Hepatocyte (in vitro differentiated cells): ENCODE results near the gene CCRL2. TPM values are rescaled to one million over a fixed set of nuclear protein-coding genes. Genes with fewer than 3 reads are reported as not detected.

Experiments used
- DNase-seq: peaks from one replicate; pipeline ENCODE4 v3.0.0-alpha.2; 2016; ENCODE audit warnings: low spot score
- H2AFZ ChIP-seq: fragments of 200-600 bp; sonication (generic); 2 replicates; pipeline ENCODE4 v1.6.0; 2016; ENCODE audit warnings: antibody characterized with exemption, mild to moderate bottlenecking
- H3K27ac ChIP-seq: fragments of 200-600 bp; sonication (generic); 2 replicates; pipeline ENCODE4 v1.5.1; 2016; ENCODE audit warnings: mild to moderate bottlenecking
- H3K27me3 ChIP-seq: fragments of 200-600 bp; sonication (generic); 2 replicates; pipeline ENCODE4 v1.6.1; 2016
- H3K36me3 ChIP-seq: fragments of 200-600 bp; sonication (generic); replicated peaks from 2 replicates; pipeline ENCODE4 v1.5.1; 2016; ENCODE audit warnings: low read depth; ENCODE audit not compliant: insufficient read depth
- H3K4me1 ChIP-seq: fragments of 200-600 bp; sonication (generic); 2 replicates; pipeline ENCODE4 v1.5.1; 2016; ENCODE audit warnings: mild to moderate bottlenecking, moderate library complexity; ENCODE audit not compliant: insufficient read depth
- H3K4me2 ChIP-seq: fragments of 200-600 bp; sonication (generic); 2 replicates; pipeline ENCODE4 v1.6.0; 2016
- H3K4me3 ChIP-seq: fragments of 200-600 bp; sonication (generic); 2 replicates; pipeline ENCODE4 v1.5.1; 2016; ENCODE audit warnings: mild to moderate bottlenecking
- H3K79me2 ChIP-seq: fragments of 200-600 bp; sonication (generic); 2 replicates; pipeline ENCODE4 v1.6.0; 2017; ENCODE audit warnings: mild to moderate bottlenecking
- H3K9me2 ChIP-seq: fragments of 200-600 bp; sonication (generic); replicated peaks from 2 replicates; pipeline ENCODE4 v1.6.0; 2017; ENCODE audit warnings: mild to moderate bottlenecking; ENCODE audit not compliant: insufficient read depth
- H3K9me3 ChIP-seq: fragments of 200-600 bp; sonication (generic); 2 replicates; pipeline ENCODE4 v1.5.1; 2016; ENCODE audit warnings: low read depth, mild to moderate bottlenecking
- H4K20me1 ChIP-seq: fragments of 200-600 bp; sonication (generic); 2 replicates; pipeline ENCODE4 v1.6.0; 2016; ENCODE audit warnings: mild to moderate bottlenecking; ENCODE audit not compliant: insufficient read depth, poor library complexity, severe bottlenecking
- CTCF ChIP-seq: fragments of 200-600 bp; sonication (generic); IDR thresholded peaks from 2 replicates; pipeline ENCODE4 v1.5.1; 2016; ENCODE audit warnings: antibody characterized with exemption, mild to moderate bottlenecking; ENCODE audit not compliant: poor library complexity
- EZH2 ChIP-seq: fragments of 200-600 bp; sonication (generic); IDR thresholded peaks from 2 replicates; pipeline ENCODE4 v1.6.1; 2016; ENCODE audit warnings: antibody characterized with exemption, mild to moderate bottlenecking, borderline replicate concordance
- EZH2phosphoT487 ChIP-seq: fragments of 200-600 bp; sonication (generic); IDR thresholded peaks from one replicate; pipeline ENCODE4 v1.6.1; 2018; ENCODE audit warnings: antibody characterized with exemption, mild to moderate bottlenecking, low read depth, moderate library complexity; ENCODE audit not compliant: unreplicated experiment, severe bottlenecking
- WGBS: methylation state at CpG from one replicate; pipeline ENCODE4 v1.1.6; 2016; ENCODE audit warnings: low lambda C conversion rate; ENCODE audit errors: missing lambda C conversion rate; 5-methylcytosine and 5-hydroxymethylcytosine counted together
- polyA plus RNA-seq: library from polyadenylated mRNA; unstranded; fragments of >200 nt; fragmentation: Nextera tagmentation; extraction: Ambion mirVana; gene quantifications from 2 replicates; pipeline ENCODE4 v1.2.1, GENCODE V29; 2016
- total RNA-seq: library from RNA; depleted of rRNA; stranded (reverse); fragments of >200 nt; gene quantifications from 2 replicates; pipeline ENCODE4 v1.2.3, GENCODE V29; 2014

CCRL2 gene
- total and polyA plus RNA-seq, 2 experiments from 2014 or later, result 1.5 to 4.0 TPM

GRCh38 chr3:46393011-46393410 lies 14.0 kb upstream of the CCRL2 start:
- H3K27me3 ChIP-seq, result peaks cover 15% of the 10 kb centered on the region
- DNase-seq, result no peak
- no peaks in the 10 kb centered on the region for H3K9me3 ChIP-seq
- no peaks in the 10 kb centered on the region for H3K9me2 ChIP-seq
- H3K4me1 ChIP-seq, result no peaks in the 10 kb centered on the region
- no peak overlapping the region for H2AFZ ChIP-seq
- no peaks in the 10 kb centered on the region for H3K36me3 ChIP-seq
- no peak overlapping the region for H3K27ac ChIP-seq
- H3K4me2 ChIP-seq, result no peak overlapping the region
- H4K20me1 ChIP-seq, result no peaks in the 10 kb centered on the region
- WGBS, result 70% methylated on average over 2 of the region's 2 CpGs
- no peak for TF ChIP-seq CTCF
- no peak for TF ChIP-seq EZH2phosphoT487
- no peak for TF ChIP-seq EZH2
- no peak overlapping the region for H3K4me3 ChIP-seq
- no peaks in the 10 kb centered on the region for H3K79me2 ChIP-seq

GRCh38 chr3:46393554-46394434 lies 13.3 kb upstream of the CCRL2 start:
- H3K36me3 ChIP-seq, result no peaks in the 10 kb centered on the region
- no peaks in the 10 kb centered on the region for H3K9me2 ChIP-seq
- 74% methylated on average over 8 of the region's 8 CpGs for WGBS
- H3K79me2 ChIP-seq, result no peaks in the 10 kb centered on the region
- no peak overlapping the region for H3K4me2 ChIP-seq
- H3K4me3 ChIP-seq, result no peak overlapping the region
- TF ChIP-seq CTCF, result no peak
- TF ChIP-seq EZH2, result no peak
- TF ChIP-seq EZH2phosphoT487, result no peak
- H4K20me1 ChIP-seq, result no peaks in the 10 kb centered on the region
- no peaks in the 10 kb centered on the region for H3K9me3 ChIP-seq
- no peak overlapping the region for H3K27ac ChIP-seq
- no peaks in the 10 kb centered on the region for H3K4me1 ChIP-seq
- DNase-seq, result no peak
- no peak overlapping the region for H2AFZ ChIP-seq
- H3K27me3 ChIP-seq, result peaks cover 18% of the 10 kb centered on the region

GRCh38 chr3:46395210-46395661 lies 11.8 kb upstream of the CCRL2 start:
- H3K4me3 ChIP-seq, result no peak overlapping the region
- no peaks in the 10 kb centered on the region for H4K20me1 ChIP-seq
- no peaks in the 10 kb centered on the region for H3K4me1 ChIP-seq
- H3K27me3 ChIP-seq, result peaks cover 16% of the 10 kb centered on the region
- no peak overlapping the region for H3K27ac ChIP-seq
- no peaks in the 10 kb centered on the region for H3K9me3 ChIP-seq
- no peaks in the 10 kb centered on the region for H3K79me2 ChIP-seq
- H3K9me2 ChIP-seq, result no peaks in the 10 kb centered on the region
- no peak overlapping the region for H2AFZ ChIP-seq
- no peak for TF ChIP-seq EZH2
- TF ChIP-seq EZH2phosphoT487, result no peak
- no peak for TF ChIP-seq CTCF
- peak; percentile 27 for DNase-seq
- H3K36me3 ChIP-seq, result no peaks in the 10 kb centered on the region
- WGBS, result 82% methylated on average over 6 of the region's 6 CpGs
- H3K4me2 ChIP-seq, result no peak overlapping the region
